Stimulated activated CD8-positive, alpha-beta memory T cell treated with anti-CD3 and anti-CD28 coated beads, Interleukin-4, amount 100 ng/mL, for 1 hour (primary cell): Measurements from ENCODE around the gene HLA-B.

ENCODE experiments used
- DNase-seq, 2 donors: peaks; one replicate each; pipeline ENCODE4 v3.0.0-alpha.2; 2020; ENCODE audit warnings: low read depth in 2 of 2, low spot score in 1 of 2

The HLA-B gene

DNA sequence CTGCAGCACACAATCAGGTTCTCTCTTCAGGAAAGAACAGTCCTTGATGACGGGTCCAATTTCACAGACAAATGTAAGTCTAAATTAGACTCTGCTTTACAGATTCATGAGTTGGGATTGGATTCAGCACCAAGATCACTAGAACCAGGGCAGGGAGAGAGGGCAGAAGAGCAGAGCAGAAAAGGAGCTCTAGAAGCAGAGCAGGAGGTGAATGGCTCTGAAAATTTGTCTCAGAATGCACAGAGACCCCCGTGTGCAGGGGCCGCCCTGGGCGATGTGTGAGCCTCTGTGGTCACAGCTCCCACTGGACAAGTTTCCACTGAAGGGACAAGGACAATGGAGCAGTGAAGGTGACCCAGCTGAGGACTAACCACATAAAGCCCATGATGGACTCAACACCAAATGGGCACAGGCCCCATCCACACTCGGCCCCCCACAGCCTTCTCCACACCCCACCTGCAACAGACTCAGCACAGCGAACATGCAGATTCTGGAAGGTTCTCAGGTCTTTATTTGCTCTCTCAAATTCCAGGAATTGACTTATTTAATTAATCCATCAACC, 3.5 kb downstream of the HLA-B start:
- no peak for DNase-seq

DNA sequence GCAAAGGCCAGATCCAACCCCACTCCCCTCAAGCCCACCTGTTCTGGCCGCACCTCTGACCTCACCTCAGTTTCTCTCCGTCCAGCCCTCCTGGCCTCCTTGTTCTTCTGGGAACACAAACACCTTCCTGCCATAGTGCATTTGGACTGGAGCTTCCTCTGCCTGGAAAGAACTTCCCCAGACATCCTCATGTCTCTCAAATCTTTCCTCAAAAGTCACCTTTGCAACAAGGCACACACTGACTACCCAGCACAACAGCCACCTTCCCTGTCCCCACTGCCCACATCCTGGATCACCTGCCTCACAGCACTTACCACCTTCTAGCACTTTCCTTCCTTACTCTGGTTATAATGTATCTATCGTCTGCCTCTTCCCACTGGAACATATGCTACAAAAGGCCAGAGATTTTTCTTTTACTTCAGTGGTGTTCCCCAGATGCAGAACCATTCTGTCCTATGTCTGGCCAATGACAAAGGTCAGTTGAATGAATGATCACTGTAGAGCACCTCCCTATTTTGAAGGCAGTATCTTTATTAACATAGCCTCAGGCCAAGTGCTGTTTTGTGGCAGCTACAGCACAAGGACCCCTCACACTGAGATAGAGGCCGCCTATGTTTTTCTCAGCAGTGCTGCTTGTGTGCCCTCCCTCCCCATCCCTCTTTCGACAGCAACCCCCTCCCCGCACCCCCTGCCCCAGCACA, 4.1 kb downstream of the HLA-B start:
- no peak for DNase-seq

DNA sequence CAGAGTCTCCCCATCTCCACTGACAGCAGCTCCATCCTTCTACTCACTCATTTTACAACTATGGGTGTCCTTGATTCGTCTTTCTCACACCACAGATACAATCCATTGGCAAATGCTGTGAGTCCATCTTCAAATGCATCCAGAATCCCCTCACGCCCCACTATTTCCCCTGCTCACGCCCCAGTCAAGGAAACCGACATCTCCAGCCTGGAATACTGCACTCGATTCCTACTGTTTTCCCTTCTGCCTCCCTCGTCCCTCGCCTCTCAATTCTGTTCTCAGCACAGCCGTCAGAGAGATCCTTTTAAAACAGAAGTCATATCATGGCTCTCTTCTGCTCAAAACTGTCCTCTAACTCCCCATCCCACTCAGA, 4.7 kb downstream of the HLA-B start:
- no peak for DNase-seq

DNA sequence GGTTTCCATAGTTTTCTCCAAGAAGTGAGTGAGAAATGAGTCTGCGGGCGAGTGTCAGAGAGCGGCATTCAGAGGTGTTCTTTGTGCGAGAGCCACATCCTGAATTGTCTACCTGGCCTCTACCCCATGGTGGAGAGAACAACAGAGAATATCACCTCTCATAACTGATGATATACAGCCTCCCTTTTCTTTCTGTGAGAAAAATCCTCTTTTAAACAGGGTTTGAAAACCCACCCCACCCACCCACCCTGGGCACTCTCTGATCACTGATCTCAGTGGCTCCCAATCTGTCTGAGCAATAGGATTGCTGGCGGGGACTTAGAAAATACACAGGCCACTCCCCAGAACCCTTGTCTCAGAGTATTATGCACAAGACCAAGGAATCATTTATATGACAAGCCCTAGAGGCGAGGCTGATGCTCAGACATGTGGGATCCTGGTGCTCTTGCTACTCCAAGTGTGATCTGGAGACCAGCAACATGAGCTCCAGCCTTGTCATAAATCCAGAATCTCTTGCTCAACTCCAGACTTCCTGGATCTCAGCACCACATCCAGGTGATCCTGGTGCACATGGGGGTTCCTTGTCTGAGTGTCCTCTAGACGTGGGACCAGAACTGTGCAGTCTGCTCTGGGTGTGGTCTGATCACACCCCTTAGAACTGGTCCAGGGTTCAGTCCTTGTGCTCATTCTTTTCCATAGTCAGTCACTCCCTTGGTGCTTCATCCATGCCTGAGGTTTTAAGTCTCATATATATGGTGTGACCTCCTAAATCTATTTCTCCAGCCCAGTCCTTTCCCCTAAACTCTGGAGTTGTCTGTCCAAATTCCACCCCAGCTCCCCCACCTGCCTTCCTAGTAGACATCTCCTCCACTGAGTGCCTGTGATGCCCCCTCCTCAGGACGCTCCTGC, 5.3 kb downstream of the HLA-B start:
- no peak for DNase-seq

DNA sequence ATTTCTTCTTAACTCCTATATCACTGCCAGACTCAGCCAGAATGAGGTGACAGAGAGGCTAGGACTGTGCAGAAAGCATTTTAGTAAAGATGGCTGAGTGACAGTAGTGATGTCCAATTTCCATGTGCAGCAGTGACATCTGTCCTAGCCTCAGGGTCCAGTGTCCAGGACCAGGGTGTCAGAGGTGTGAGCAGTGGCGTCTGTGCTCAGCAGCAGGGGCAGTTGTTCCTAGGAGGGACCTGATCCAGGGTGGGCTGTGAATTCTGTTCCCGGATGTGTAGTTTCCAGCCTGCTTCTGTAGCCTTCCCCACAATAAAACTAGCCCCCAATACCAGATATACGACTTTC, 6.0 kb downstream of the HLA-B start:
- DNase-seq: no peak

DNA sequence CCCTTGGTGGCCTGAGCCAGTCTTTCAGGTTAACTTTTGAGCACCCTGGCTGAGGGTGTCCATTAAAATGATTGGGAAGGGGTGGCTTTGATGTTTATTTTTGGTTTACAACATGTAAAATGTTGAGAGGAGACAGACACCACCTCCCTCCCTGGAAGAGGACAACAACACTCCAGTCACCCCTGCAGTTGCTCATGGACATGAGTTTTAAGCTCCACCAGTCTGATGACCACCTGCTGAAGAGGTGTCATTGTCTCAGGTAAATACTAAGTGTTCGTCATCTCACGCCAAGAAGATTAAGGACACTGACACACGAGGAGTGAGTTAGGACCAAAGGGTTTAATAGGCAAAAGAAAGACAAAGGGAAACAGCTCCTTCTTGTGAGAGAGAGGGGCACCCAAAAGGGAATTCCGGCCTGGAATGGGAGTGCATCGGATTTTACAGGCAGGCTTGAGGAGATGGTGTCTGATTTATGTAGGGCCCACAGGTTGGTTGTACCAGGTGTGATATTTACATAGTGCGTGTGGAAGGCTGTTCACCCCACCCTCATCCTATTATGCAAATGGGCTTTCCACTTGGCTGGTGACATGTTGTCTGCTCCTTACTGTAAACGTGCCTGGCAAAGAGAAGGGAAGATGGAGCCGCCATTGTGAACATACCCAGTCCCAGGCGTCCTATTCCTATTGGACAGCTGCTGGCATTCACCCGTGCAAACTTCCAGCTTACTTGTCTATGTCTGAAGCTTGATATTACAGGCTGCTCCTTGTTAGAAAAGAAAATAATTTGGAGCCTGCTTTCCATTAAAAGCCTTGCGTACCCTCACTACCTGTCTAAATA, 6.6 kb downstream of the HLA-B start:
- no peak for DNase-seq

DNA sequence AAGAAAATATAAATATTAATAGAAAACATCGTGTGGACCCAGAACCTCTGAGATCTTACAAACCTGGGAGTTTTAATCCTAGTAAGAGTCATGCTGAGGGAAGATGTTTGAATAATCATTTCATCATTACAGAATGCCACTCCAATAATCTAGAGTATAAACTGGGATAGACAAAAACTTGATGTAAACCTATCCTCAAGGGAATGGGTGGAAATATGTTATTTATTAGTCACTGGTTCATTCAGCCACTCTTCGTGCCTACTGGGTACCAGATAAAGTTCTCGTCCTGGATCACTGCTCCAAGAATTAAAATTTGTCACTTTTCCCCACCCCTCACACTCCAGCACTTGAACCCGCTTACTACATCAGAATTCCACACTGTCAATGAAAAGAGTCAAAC, 7.7 kb downstream of the HLA-B start:
- DNase-seq: no peak

DNA sequence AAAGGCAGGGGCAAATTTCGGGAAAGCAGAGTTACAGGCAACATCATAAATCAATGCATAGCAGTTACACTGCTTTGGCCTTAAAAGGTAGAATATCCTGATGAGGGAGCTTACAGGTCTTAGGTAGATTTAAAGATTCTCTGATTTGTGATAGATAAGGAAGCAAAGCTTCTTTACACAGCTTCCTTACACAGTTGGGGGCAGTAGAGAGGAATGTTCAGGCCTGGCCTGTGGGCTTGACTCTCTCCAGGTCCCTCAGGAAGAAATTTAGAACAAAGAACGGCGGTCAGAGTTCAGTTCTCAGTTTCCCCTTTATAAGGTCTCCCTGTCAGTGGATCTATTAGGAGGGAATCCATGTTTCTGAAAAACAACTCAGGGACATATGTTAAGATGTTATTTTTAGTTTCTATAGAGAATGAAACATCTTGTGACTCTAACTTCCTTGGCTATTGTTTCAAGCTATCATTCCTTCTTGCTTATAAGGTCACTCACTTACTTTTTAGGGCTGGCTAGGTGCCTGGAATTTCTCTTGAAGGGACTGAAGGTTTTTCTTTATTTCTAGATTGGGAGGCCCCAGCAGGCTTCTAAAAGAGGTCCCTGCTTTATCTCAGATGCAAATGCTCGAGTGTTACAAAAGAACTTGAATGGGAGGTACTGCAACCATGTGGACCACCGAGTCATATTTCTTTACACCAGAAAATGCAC, 11.8 kb downstream of the HLA-B start:
- no peak for DNase-seq

DNA sequence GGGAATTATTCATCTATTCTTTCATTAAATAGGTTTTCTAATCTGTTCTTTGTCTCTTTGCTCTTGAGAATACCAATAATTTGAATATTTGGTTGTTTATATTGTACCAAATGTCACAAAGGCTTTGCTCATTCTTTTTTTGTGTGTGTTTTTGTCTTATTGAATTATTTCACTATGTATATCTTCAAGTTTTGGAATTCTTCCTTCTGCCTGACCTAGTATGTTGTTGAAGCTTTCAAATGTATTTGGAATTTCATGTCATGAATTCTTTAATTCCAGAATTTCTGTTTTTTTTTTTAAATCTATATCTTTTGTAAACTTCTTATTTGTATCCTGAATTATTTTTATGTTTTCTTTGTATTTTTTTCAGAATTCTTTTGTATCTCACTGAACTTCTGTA, 16.8 kb downstream of the HLA-B start:
- DNase-seq: no peak

DNA sequence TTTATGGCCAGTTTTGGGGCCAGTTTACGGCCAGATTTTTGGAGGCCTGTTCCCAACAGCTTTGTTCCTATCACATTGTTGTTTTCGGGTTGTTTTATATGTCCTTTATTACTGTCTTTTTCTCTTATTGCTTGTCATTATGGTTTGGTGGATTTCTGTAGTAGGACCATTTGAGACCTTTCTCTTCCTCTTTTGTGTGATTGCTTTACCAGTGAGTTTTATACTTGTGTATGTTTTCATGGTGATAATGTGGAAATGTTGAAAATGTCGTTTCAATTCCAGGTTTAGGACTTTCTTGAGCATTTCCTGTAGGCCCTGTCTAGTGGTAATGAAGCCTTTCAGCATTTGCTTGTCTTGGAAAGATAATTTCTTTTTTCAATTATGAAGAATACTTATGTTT, 17.8 kb downstream of the HLA-B start:
- no peak for DNase-seq

DNA sequence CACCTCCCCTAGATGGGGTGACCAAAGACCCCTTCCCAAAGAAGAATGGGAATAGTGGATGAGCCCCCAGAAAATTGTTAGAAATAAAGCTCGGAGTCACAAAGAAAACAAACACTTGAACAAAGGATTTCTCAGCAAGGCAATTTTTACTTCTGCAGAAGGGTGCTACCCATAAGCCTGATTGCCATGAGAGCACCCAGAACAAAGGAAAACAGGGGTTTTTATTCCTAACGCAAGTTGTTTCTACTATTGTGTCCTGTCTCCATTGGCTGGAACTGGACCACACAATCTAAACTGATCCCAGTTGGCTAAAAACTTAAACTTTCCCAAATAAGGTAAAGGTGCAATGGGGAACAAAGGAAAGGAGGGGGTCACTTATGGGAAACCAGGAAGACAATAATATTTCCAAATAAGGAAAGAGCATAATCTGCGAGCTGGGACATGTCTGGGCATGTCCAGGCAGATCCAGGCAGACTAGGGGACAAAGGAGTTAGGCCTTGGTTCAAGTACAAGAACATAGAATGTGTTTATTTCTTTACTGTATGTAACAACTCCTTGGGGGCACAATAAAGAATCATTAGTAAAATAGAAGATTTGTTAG, 20.0 kb downstream of the HLA-B start:
- no peak for DNase-seq

DNA sequence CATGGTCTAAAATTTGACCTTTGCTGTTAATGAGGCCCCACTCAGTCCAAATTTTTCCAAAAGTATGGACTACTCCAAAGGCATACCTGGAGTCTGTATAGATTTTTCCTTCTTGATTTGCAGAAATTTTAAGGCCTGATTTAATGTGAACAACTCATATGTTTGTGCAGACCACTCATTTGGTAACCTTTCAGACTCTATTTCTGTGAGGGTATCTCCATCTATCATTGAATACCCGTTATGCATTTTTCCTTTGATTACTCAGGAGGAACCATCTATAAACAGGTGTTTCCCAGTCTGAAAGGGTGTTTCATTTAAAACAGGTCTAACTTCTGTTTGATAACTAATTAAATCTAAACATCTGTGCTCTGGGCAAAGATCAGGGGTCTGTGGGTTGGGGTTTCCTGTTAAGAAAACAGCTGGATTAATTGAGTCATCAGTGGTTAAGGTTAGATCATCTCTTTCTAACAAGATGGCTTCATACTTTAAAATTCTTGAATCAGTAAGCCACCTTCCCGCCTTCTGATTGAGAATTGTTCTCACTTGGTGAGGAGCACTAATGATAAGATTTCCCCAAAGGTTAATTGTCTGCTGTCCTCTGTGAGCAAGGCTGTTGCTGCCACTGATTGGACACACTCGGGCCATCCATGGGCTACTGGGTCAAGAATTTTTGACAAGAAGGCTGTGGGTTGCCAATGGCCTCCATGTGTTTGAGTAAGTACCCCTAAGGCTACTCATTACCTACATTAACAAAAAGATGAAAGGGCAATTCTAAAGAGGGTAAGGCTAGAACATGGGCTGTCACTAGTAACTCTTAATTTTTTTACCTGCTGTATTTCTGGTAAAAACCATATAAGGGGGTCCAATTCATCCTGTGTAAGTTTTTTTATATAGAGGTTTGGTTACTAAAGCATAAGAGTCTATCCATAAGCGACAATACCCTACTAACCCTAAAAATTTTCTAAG, 24.1 kb downstream of the HLA-B start:
- DNase-seq: no peak

DNA sequence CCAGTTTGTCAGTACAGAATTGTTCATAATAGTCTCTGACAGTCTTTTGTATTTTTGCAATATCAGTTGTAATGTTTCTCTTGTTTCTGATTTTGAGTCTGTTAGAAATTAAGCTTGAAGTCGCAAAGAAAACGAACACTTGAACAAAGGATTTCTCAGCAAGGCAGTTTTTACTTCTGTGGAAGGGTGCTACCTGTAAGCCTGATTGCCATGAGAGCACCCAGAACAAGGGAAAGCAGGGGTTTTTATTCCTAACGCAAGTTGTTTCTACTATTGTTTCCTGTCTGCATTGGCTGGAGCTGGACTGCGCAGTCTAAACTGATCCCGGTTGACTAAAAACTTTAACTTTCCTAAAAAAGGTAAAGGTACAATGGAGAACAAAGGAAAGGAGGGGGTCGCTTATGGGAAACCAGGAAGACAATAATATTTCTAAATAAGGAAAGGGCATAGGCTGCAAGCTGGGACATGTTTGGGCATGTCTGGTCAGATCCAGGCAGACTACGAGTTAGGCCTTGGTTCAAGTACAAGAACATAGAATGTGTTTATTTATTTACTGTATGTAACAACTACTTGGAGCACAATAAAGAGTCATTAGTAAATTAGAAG, 28.5 kb downstream of the HLA-B start:
- DNase-seq: no peak

DNA sequence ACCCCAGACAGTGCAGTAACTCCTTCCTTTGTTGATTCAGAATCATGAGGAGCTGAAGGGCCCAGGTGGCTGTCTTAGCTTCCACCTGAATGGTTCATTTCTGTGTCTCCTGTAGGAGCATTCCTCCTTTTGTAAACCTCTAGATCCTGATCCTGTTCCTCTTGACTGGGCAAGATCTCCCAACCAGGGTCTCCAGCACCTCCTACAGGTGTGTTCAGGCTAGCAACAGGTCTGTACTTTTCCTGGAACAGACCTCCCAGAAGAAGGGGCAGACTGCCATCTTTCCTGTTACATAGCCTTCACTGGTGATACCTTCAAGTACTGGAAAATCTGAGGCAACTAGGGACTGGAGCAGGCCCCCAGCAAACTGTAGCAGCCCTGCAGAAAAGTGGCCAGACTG, 35.2 kb downstream of the HLA-B start:
- no peak for DNase-seq

DNA sequence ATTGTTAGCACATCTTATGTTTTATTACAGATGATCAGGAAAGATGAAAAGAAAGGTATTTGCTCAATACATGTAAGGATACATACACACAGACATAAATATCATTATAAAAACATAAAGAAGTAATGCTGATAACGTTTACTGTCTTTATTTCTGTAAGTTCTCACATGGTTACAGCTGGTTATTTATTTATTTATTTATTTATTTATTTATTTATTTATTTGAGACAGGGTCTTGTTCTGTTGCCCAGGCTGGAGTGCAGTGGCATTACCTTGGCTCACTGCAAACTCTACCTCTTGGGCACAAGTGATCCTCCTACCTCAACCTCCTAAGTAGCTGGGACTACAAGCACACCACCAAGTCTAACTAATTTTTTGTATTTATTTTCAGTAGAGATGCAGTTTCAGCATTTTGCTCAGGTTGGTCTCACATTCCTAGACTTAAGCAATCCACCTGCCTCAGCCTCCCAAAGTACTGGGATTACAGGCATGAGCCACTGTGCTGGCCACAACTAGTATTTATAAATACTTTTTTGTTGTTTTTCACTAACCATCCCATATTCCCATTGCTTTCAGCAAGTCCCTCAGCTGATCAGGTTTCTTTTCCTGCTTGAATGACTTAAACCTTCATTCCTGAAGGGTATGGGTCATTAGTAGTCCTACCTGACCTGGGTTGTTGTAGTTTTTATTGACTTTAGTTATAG, 35.8 kb downstream of the HLA-B start:
- no peak for DNase-seq

DNA sequence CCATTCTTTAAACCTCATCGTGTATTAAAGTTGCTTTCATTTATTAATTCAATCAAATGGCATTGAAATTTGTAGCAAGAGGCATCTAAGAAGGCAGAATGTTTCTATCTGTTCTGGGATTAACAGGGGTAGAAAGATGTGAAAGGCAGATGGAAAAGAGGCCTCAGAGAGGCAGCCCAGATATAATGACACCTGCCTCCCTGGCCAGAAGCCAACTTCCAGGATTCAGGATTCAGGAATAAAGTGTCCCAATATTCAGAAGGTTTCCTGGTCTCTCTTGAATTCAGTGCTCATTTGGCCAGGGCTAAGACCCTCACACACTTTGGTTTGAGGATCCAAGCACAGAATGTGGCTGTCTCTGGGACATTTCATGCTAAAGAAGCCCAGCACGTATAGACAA, 39.9 kb downstream of the HLA-B start:
- DNase-seq: no peak

DNA sequence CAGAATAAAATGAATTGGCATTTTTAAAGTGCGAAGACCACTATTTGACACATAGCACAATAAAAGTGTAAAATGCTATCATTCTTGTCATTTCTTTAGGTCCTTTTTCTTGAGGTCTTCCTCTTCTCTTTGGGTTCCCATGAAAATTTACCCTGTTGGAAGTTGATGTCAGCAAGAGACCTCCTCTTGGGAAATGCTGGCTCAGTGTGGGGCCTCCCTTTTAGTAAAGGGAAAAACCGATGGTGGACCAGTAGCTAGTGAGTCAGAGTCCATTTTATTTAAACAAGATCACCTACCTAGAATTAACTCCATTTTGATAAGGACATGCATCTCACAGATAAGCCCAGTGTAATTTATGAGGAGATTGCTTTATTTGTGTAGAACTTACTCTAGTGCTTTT, 47.3 kb downstream of the HLA-B start:
- no peak for DNase-seq

DNA sequence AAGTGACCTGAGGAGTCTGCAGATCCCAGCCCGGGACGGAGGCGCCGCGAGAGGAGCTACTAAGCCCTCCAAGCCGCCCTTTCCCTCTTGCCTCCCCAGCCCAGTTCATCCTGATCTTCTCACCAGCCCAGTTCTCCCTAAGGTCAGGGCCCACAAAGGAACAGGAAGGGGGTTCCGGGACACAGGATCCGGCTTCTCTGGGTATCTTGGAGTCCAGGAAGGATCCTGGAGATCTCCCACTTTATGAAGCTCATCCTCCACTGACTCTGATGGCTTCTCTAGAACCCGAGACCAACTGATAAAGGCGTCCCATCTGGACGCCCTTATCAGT, 48.2 kb downstream of the HLA-B start:
- DNase-seq: no peak
